Activated T-cell treated with anti-CD3 and anti-CD28 coated beads, Interleukin-2, amount 50 U/mL, for 72 hours (primary cell): ENCODE measurements around the gene ACE. TPM values are rescaled to one million over a fixed set of nuclear protein-coding genes. Genes with fewer than 3 reads are reported as not detected.

ENCODE experiments used
- ATAC-seq, 2 donors: fragments of 150-1000 bp; cut with Tn5 transposase; replicated peaks in 1 of 2; 2 replicates each; pipeline ENCODE4 v1.10.0; 2021; ENCODE audit warnings: moderate library complexity in 2 of 2, mild to moderate bottlenecking in 1 of 2
- DNase-seq, 2 donors: peaks; one replicate each; pipeline ENCODE4 v3.0.0; 2021 to 2022; ENCODE audit warnings: mixed read lengths in 1 of 2
- H3K27ac Mint-ChIP-seq: one replicate; pipeline ENCODE4 v1.8.0; 2022; ENCODE audit warnings: mild to moderate bottlenecking, moderate library complexity, mixed read lengths
- H3K27me3 Mint-ChIP-seq: one replicate; pipeline ENCODE4 v1.8.0; 2022; ENCODE audit warnings: low read depth, mixed read lengths
- H3K36me3 Mint-ChIP-seq, 2 donors: one replicate each; pipeline ENCODE4 v1.8.0; 2022; ENCODE audit warnings: mixed read lengths in 2 of 2, mild to moderate bottlenecking in 1 of 2; ENCODE audit not compliant: insufficient read depth in 2 of 2
- H3K4me1 Mint-ChIP-seq: one replicate; pipeline ENCODE4 v1.8.0; 2022; ENCODE audit warnings: low read depth, mixed read lengths
- H3K4me3 Mint-ChIP-seq, 2 donors: one replicate each; pipeline ENCODE4 v1.8.0; 2022; ENCODE audit warnings: mild to moderate bottlenecking in 2 of 2, mixed read lengths in 2 of 2, moderate library complexity in 2 of 2
- H3K9me3 Mint-ChIP-seq, 2 donors: one replicate each; pipeline ENCODE4 v1.8.0; 2022; ENCODE audit warnings: mixed read lengths in 2 of 2
- total RNA-seq, 2 donors: library from RNA; stranded (reverse); gene quantifications; one replicate each; pipeline ENCODE4 v1.2.3, GENCODE V29; 2022

Gene ACE
- total RNA-seq, 2 donors from 2014 or later: 0.58 to 2.5 TPM

GRCh38 chr17:63481488-63481870, 4.6 kb downstream of the ACE start:
- Mint-ChIP-seq H3K36me3 (no peaks in the 10 kb centered on the region), H3K9me3 (no peaks in the 10 kb centered on the region), H3K4me1 (peaks cover 9% of the 10 kb centered on the region), H3K4me3 (no peak overlapping the region), H3K27me3 (peaks cover 11% of the 10 kb centered on the region), H3K27ac (no peak overlapping the region)
- ATAC-seq: no peak
- DNase-seq: no peak

- no peaks in the 10 kb centered on the region for H3K36me3 Mint-ChIP-seq
- H3K4me3 Mint-ChIP-seq: no peak overlapping the region
- DNase-seq (no peak), ATAC-seq (no peak)
- H3K4me1 Mint-ChIP-seq: peaks cover 7% of the 10 kb centered on the region
- H3K27ac Mint-ChIP-seq: no peak overlapping the region
- H3K9me3 Mint-ChIP-seq: no peaks in the 10 kb centered on the region
- peaks cover 10% of the 10 kb centered on the region for H3K27me3 Mint-ChIP-seq
These were observed 5.6 kb downstream of the ACE start for GRCh38 chr17:63482509-63482908.

GRCh38 chr17:63483038-63483437, 6.2 kb downstream of the ACE start:
- ATAC-seq (no peak), DNase-seq (no peak)
- Mint-ChIP-seq H3K27me3 (peaks cover 4% of the 10 kb centered on the region), H3K4me1 (peaks cover 2% of the 10 kb centered on the region), H3K36me3 (no peaks in the 10 kb centered on the region), H3K27ac (no peak overlapping the region), H3K4me3 (no peak overlapping the region), H3K9me3 (no peaks in the 10 kb centered on the region)

- Mint-ChIP-seq H3K27ac (no peak overlapping the region), H3K36me3 (no peaks in the 10 kb centered on the region), H3K4me1 (no peaks in the 10 kb centered on the region), H3K27me3 (no peaks in the 10 kb centered on the region), H3K4me3 (no peak overlapping the region), H3K9me3 (no peaks in the 10 kb centered on the region)
- ATAC-seq: no peak
- no peak for DNase-seq
These were observed 7.1 kb downstream of the ACE start for GRCh38 chr17:63483655-63484575.

GRCh38 chr17:63486317-63487013, 9.6 kb downstream of the ACE start:
- DNase-seq (no peak), ATAC-seq (no peak)
- H3K4me3 Mint-ChIP-seq: no peak overlapping the region
- H3K27me3 Mint-ChIP-seq: no peaks in the 10 kb centered on the region
- H3K27ac Mint-ChIP-seq: no peak overlapping the region
- H3K36me3 Mint-ChIP-seq: no peaks in the 10 kb centered on the region
- H3K4me1 Mint-ChIP-seq: no peaks in the 10 kb centered on the region
- no peaks in the 10 kb centered on the region for H3K9me3 Mint-ChIP-seq

GRCh38 chr17:63487014-63487339, 10.1 kb downstream of the ACE start:
- H3K36me3 Mint-ChIP-seq: no peaks in the 10 kb centered on the region
- no peak for ATAC-seq
- no peak overlapping the region for H3K4me3 Mint-ChIP-seq
- no peaks in the 10 kb centered on the region for H3K27me3 Mint-ChIP-seq
- H3K9me3 Mint-ChIP-seq: no peaks in the 10 kb centered on the region
- H3K27ac Mint-ChIP-seq: no peak overlapping the region
- no peak for DNase-seq
- H3K4me1 Mint-ChIP-seq: no peaks in the 10 kb centered on the region

GRCh38 chr17:63488851-63489250, 12.0 kb downstream of the ACE start:
- Mint-ChIP-seq H3K9me3 (no peaks in the 10 kb centered on the region), H3K27ac (no peak overlapping the region), H3K4me1 (no peaks in the 10 kb centered on the region), H3K36me3 (no peaks in the 10 kb centered on the region), H3K4me3 (no peak overlapping the region), H3K27me3 (no peaks in the 10 kb centered on the region)
- ATAC-seq (no peak), DNase-seq (no peak)

GRCh38 chr17:63489291-63489690, 12.4 kb downstream of the ACE start:
- H3K27me3 Mint-ChIP-seq: no peaks in the 10 kb centered on the region
- H3K4me3 Mint-ChIP-seq: no peak overlapping the region

GRCh38 chr17:63490329-63490728, 13.5 kb downstream of the ACE start:
- no peaks in the 10 kb centered on the region for H3K9me3 Mint-ChIP-seq
- H3K27ac Mint-ChIP-seq: no peak overlapping the region
- no peak overlapping the region for H3K4me3 Mint-ChIP-seq
- no peak for DNase-seq
- no peaks in the 10 kb centered on the region for H3K4me1 Mint-ChIP-seq
- ATAC-seq: no peak
- no peaks in the 10 kb centered on the region for H3K36me3 Mint-ChIP-seq
- no peaks in the 10 kb centered on the region for H3K27me3 Mint-ChIP-seq

More at GRCh38 chr17:63489291-63489690, 12.4 kb downstream of the ACE start:
- no peak for DNase-seq
- Mint-ChIP-seq H3K9me3 (no peaks in the 10 kb centered on the region), H3K4me1 (no peaks in the 10 kb centered on the region), H3K36me3 (no peaks in the 10 kb centered on the region), H3K27ac (no peak overlapping the region)
- no peak for ATAC-seq

- no peaks in the 10 kb centered on the region for H3K9me3 Mint-ChIP-seq
- no peak for ATAC-seq
- H3K27ac Mint-ChIP-seq: no peak overlapping the region
- no peak for DNase-seq
- no peaks in the 10 kb centered on the region for H3K27me3 Mint-ChIP-seq
- no peaks in the 10 kb centered on the region for H3K4me1 Mint-ChIP-seq
- H3K36me3 Mint-ChIP-seq: no peaks in the 10 kb centered on the region
- no peak overlapping the region for H3K4me3 Mint-ChIP-seq
These were observed 14.1 kb downstream of the ACE start for GRCh38 chr17:63490858-63491400.

- no peak overlapping the region for H3K27ac Mint-ChIP-seq
- no peak overlapping the region for H3K4me3 Mint-ChIP-seq
- no peaks in the 10 kb centered on the region for H3K4me1 Mint-ChIP-seq
- H3K36me3 Mint-ChIP-seq: no peaks in the 10 kb centered on the region
- no peaks in the 10 kb centered on the region for H3K9me3 Mint-ChIP-seq
- ATAC-seq (no peak), DNase-seq (no peak)
- no peaks in the 10 kb centered on the region for H3K27me3 Mint-ChIP-seq
These were observed 14.6 kb downstream of the ACE start for GRCh38 chr17:63491413-63491812.

- no peak for ATAC-seq
- Mint-ChIP-seq H3K27ac (no peak overlapping the region), H3K4me1 (no peaks in the 10 kb centered on the region), H3K36me3 (no peaks in the 10 kb centered on the region), H3K27me3 (no peaks in the 10 kb centered on the region), H3K4me3 (no peak overlapping the region), H3K9me3 (no peaks in the 10 kb centered on the region)
- DNase-seq: no peak
These were observed 15.2 kb downstream of the ACE start for GRCh38 chr17:63491977-63492618.

GRCh38 chr17:63492940-63493339, 16.1 kb downstream of the ACE start:
- no peak for ATAC-seq
- Mint-ChIP-seq H3K9me3 (no peaks in the 10 kb centered on the region), H3K27me3 (no peaks in the 10 kb centered on the region), H3K4me1 (no peaks in the 10 kb centered on the region), H3K4me3 (no peak overlapping the region), H3K27ac (no peak overlapping the region), H3K36me3 (no peaks in the 10 kb centered on the region)
- no peak for DNase-seq
